ENCODE data around the gene SEL1L.
A peak's percentile ranks its signal among the peaks of the same experiment; 100 is the strongest.

Gene SEL1L

GRCh38 chr14:81437244-81437643 is 96.4 kb downstream of the SEL1L start:
- H3K4me2 ChIP-seq (ENCODE audit: low read length), result no peak overlapping the region
- H3K9me2 ChIP-seq (ENCODE audit: low read depth, low read length), result no peaks in the 10 kb centered on the region
- no peaks in the 10 kb centered on the region for H3K9me3 ChIP-seq (ENCODE audit: low read length)
- 0 out of 2 replicates have a peak, but pooled peaks cover 4% of the 10 kb centered on the region for H3K27me3 ChIP-seq (ENCODE audit: insufficient read depth, low read length)
- H3K27ac ChIP-seq (ENCODE audit: low read depth, low read length, poor library complexity, severe bottlenecking), result no peak overlapping the region
- H4K20me1 ChIP-seq (ENCODE audit: insufficient read depth, low read length), result no peaks in the 10 kb centered on the region
- no peaks in the 10 kb centered on the region for H3F3A ChIP-seq (ENCODE audit: insufficient read depth, low read length)
- no peak overlapping the region for H3K4me3 ChIP-seq (ENCODE audit: low read depth, low read length, poor library complexity, severe bottlenecking)
- TF ChIP-seq CTCF (IDR thresholded peaks at IDR 0.05; ENCODE audit: low read length), result no peak
- TF ChIP-seq EZH2 (IDR thresholded peaks at IDR 0.05; ENCODE audit: borderline replicate concordance, low read length), result no peak
- no peaks in the 10 kb centered on the region for H3K4me1 ChIP-seq (ENCODE audit: insufficient read depth, low read length, severe bottlenecking)
- no peak overlapping the region for H2AFZ ChIP-seq (ENCODE audit: low read length)
- H3K9ac ChIP-seq (ENCODE audit: low read length), result no peak overlapping the region
- no peaks in the 10 kb centered on the region for H3K36me3 ChIP-seq (ENCODE audit: insufficient read depth, low read length)
- no peaks in the 10 kb centered on the region for H3K79me2 ChIP-seq (ENCODE audit: insufficient read depth, low read length)

DNA sequence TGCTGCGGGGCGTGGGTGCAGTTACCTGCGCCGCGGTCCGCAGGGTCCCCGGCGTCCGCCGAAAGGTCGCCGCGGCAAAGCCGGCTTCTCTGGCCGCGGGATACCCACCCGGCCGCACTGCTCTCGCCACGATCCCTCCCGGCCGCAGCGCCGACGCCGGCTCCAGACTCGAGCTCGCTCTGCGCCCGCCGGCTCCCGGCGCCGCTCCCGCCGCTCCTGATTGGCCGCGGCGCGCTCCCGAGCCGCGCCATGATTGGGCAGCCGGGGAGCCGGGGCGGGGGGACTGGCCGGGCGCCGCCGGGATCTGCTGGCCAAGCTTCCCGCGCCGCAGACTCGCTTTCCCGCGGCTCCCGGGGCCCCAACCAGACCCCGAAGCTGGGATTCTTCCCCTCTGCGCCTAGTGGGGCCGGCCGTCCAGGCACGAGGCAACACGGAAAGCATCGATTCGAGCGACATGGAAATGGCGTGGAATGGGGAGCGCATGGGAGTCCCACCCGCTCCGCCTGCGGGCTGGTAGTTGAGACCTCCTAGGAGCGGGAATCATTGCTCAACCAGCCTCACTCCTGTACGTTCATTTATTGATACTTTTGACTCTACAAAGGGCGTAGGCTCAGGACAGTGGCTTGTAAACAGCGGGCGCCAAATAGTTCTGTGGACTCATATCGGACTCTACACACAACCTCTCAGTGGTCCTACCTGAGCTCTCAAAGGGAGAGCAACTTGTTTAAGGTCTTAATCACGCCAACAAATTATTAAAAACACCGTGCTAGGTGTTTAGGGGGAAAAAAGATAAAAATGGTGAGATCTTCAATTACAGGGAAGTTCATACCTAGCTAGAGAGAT is 97.1 kb downstream of the SEL1L start:
- Histone ChIP-seq H3K4me1 (ENCODE audit: insufficient read depth, low read length, severe bottlenecking) (no peaks in the 10 kb centered on the region), H3F3A (ENCODE audit: insufficient read depth, low read length) (no peaks in the 10 kb centered on the region), H2AFZ (ENCODE audit: low read length) (no peak overlapping the region), H3K27me3 (ENCODE audit: insufficient read depth, low read length) (0 out of 2 replicates have a peak, but pooled peaks cover 4% of the 10 kb centered on the region), H3K9me2 (ENCODE audit: low read depth, low read length) (no peaks in the 10 kb centered on the region), H3K9ac (ENCODE audit: low read length) (no peak overlapping the region), H3K79me2 (ENCODE audit: insufficient read depth, low read length) (no peaks in the 10 kb centered on the region), H3K4me2 (ENCODE audit: low read length) (no peak overlapping the region), H3K36me3 (ENCODE audit: insufficient read depth, low read length) (no peaks in the 10 kb centered on the region), H4K20me1 (ENCODE audit: insufficient read depth, low read length) (no peaks in the 10 kb centered on the region), H3K27ac (ENCODE audit: low read depth, low read length, poor library complexity, severe bottlenecking) (no peak overlapping the region), H3K9me3 (ENCODE audit: low read length) (no peaks in the 10 kb centered on the region), H3K4me3 (ENCODE audit: low read depth, low read length, poor library complexity, severe bottlenecking) (no peak overlapping the region)
- TF ChIP-seq EZH2 (IDR thresholded peaks at IDR 0.05; ENCODE audit: borderline replicate concordance, low read length), result no peak
- no peak for TF ChIP-seq CTCF (IDR thresholded peaks at IDR 0.05; ENCODE audit: low read length)

DNA sequence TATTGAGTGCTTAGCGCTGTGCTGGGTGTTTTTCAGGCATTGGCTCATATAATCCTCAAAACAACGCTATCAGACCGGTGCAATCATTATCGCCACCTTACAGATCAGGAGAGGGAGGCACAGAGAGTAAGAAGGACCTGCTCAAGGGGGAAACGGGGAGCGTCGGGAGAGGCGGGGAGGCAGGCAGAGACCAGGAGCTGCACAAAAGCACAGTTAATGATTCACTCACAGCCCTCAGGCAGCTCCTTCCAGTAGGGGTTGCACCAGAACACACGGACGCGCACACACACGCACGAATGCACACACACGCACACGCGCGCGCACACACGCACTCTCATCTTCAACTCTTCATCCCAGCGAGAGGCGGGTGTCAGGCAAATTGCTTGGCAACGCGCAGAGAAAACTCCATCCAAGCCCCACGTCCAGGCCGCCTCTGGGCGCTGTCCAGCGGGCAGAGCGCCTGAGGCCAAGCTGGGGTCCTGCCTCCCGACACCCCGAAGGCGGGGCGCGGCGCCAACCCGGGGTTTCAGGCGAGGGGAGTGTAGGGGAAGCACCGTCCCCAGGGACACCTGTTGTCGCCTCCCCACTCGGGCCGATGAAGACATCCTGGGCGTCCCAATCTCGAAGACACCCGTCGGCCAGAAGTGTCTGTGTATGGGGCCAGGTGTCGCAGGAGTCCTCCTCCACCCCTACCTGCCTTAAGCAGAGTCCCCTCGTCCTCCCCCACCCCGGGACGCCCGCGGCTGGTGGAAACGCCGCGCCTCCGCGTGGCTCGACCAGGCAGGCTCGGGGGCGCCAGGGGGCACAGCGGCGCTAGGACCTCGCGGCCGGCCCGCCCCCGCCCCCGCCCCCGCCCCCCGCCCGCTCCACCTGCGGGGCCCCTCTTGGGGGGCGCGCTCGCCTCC is 98.0 kb downstream of the SEL1L start:
- no peak overlapping the region for H3K27ac ChIP-seq (ENCODE audit: low read depth, low read length, poor library complexity, severe bottlenecking)
- no peak for TF ChIP-seq CTCF (IDR thresholded peaks at IDR 0.05; ENCODE audit: low read length)
- no peak for TF ChIP-seq EZH2 (IDR thresholded peaks at IDR 0.05; ENCODE audit: borderline replicate concordance, low read length)
- H3F3A ChIP-seq (ENCODE audit: insufficient read depth, low read length), result no peaks in the 10 kb centered on the region
- no peaks in the 10 kb centered on the region for H3K79me2 ChIP-seq (ENCODE audit: insufficient read depth, low read length)
- H3K36me3 ChIP-seq (ENCODE audit: insufficient read depth, low read length), result no peaks in the 10 kb centered on the region
- H3K9me3 ChIP-seq (ENCODE audit: low read length), result no peaks in the 10 kb centered on the region
- H2AFZ ChIP-seq (ENCODE audit: low read length), result no peak overlapping the region
- H3K9ac ChIP-seq (ENCODE audit: low read length), result no peak overlapping the region
- peak overlapping the region; percentile 18 for H3K4me3 ChIP-seq (ENCODE audit: low read depth, low read length, poor library complexity, severe bottlenecking)
- no peaks in the 10 kb centered on the region for H3K9me2 ChIP-seq (ENCODE audit: low read depth, low read length)
- H4K20me1 ChIP-seq (ENCODE audit: insufficient read depth, low read length), result no peaks in the 10 kb centered on the region
- peak overlapping the region; percentile 17; the same call in 1 of the 2 replicates for H3K4me2 ChIP-seq (ENCODE audit: low read length)
- 0 out of 2 replicates have a peak, but pooled peaks cover 4% of the 10 kb centered on the region for H3K27me3 ChIP-seq (ENCODE audit: insufficient read depth, low read length)
- no peaks in the 10 kb centered on the region for H3K4me1 ChIP-seq (ENCODE audit: insufficient read depth, low read length, severe bottlenecking)

All from OCI-LY1 (cell line).